GOT3 (cell line): Measurements from ENCODE around the gene CSRP1.

Source experiments
- DNase-seq: peaks from one replicate; lab custom pipeline; 2025; ENCODE audit warnings: mixed read lengths; lab: John Stamatoyannopoulos, UW

CSRP1 gene

GRCh38 chr1:201513498-201514243 is 6.7 kb upstream of the CSRP1 start:
- DNase-seq, result no peak

- DNase-seq, result no peak
Measured at GRCh38 chr1:201511941-201512539, 5.1 kb upstream of the CSRP1 start.

DNA sequence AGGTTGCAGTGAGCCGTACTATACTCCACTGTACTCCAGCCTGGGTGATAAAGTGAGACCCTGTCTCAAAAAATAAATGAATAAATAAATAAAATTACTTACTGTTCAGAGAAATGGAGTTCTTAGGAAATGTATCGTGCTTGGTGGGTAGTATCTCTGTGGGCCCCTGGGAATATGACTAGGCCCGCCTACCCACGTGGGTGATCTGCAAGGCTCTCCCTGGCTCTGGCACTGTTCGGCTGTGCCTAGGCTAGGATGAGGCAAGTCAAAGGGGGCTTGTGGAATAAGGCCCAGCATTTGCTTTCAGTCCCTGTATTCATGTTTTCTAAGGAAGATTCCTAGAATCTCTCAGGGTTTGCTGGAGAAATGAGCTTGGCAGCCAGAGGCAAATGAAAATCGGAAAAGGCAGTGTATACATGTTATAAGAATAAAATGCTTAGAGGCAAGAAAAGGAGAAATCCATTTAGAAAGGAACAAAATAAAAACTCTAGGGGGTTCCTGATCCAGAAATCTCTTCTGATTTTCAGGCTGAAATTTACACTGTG is 4.5 kb upstream of the CSRP1 start:
- no peak for DNase-seq

GRCh38 chr1:201510734-201511133 is 3.8 kb upstream of the CSRP1 start:
- no peak for DNase-seq

DNA sequence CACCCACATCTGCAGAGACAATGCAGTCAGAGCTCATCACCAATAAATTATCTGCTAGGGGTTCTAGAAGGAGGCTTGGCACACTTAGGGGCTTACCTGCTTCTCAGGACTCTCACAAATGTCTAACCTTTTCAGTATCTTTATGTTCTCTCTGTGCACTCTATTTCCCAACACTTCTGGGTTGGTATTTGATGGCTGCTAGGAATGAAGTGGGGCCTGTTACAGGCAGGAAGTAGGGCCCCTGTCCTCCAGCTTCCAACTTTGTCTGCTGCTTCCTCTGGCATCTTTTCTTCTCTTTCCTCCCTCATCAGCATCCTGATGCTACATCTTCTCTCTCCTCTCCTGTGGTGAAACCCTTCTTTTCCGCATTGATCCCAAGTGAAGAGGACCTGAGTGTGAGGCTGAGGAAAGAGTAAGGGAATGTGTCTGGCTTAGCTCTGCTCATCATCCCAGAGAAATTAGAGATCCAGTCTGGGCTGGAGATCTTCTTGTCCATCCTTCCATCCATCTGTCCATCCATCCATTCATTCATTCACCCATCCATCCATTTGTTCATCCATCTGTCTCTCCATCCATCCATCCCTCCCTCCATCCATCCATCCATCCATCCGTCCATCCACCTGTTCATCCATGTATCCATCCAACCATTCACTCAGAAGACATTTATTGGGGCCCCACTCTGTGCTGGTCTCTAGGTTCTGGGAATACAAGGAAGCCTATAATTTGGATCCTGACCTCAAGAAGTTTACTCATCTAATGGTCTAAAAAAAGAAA is 2.9 kb upstream of the CSRP1 start:
- no peak for DNase-seq

- no peak for DNase-seq
Measured at GRCh38 chr1:201508809-201509208, 1.9 kb upstream of the CSRP1 start.

- no peak for DNase-seq
Measured at GRCh38 chr1:201507360-201507675, 395 bp upstream of the CSRP1 start.

GRCh38 chr1:201506092-201506491 is 831 bp downstream of the CSRP1 start:
- no peak for DNase-seq

DNA sequence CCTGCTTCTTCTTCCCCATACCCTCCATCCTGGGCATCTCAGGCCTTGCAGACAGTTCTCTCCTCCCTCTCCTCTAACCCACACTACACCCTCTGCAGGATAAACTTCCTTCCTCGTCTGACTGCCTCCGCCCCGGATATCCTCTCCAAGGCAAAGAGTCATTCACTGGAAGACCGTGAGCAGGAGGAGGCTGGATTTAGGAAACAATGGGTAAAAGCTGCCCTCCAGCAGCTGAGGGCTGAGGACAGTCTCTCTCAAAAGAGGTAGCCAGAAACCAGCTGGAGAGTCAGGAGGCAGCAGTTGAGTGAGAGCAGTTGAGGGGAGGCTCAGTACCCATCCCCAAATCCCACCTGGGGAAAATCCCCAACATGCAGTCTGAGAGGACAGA is 1.4 kb downstream of the CSRP1 start:
- no peak for DNase-seq

DNA sequence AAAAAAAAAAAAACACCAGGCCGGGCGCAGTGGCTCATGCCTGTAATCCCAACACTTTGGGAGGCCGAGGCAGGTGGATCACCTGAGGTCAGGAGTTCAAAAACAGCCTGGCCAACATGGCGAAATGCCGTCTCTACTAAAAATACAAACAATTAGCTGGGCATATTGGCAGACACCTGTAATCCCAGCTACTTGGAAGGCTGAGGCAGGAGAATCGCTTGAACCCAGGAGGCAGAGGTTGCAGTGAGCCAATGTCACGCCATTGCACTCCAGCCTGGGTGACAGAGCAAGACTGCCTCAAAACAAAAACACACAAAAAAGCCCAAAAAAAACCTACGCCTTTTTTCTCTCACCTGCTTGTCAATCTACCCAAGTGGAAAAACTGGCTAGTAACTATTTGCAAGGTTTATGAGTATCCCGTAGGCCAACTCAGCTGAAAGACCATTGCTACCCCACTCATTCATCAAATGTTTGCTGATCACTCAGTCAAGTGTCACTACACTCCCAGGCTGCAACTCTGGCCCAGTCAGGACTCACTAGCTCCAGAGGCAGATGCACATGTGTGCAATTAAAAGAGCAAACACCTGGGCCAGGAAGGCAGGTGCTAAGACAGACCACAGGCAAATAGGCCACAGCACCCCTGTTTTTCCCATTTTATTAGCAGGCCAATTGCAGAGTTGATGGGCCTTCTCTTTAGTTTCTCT is 2.0 kb downstream of the CSRP1 start:
- DNase-seq, result no peak

DNA sequence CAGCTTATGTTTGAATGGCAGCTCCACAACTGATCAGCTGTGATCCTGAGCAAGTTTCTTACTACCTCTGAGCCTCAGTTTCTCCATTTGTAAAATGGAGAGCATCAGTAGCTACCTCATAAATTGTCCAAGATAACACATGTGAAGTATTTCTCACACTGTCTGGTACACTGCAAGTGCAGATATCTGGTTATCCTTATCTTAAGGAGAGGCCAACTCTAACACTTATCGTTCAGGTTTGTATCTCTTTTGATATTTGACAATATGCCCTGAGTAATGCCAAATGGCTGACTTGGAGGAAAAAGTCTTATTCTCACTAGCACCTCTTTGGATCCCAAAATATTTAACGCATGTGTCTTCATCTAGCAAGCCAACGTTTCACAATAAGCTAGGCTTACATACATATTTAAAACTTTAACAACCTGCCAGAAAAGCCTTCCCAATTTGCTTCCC is 2.7 kb downstream of the CSRP1 start:
- DNase-seq, result no peak

DNA sequence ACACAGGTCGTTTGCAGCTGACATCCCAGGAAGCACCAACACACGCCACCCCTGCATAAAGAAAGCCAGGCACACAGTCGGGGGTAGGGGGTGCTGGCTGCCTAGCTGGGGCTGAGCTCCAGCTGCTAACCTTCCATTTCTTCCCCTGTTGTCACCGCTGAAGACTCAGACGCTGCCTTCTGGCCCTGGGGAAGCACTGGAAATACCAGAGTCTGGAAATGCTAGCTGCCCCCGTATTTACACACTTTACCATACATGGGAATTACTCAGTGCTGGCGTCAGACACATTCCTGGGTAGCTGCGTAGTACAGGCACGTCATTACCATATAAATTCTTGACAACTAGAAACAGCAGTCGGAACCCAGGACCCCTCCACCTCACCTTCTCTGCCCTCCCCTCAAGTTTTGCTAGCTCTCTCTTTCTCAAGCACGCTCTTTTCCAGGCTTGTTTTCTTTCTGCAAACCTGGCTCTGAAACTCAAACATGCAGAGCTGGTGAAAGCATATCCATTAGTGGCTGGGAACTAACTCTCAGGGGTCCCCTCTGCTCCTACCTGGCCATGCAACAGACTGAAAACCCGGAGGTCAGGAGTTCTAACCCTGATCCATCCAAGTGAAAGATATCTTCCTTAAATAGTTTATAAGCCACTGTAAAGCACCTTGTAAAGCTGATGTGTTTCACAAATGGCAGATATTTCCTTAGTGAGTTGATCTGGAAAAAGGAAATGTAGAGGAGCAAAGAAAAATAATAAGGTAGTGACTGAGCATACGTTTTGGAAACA is 3.3 kb downstream of the CSRP1 start:
- peak; percentile 81 for DNase-seq

- no peak for DNase-seq
Measured at GRCh38 chr1:201502511-201502857, 4.4 kb downstream of the CSRP1 start.

GRCh38 chr1:201501812-201502510 is 5.0 kb downstream of the CSRP1 start:
- DNase-seq, result no peak

DNA sequence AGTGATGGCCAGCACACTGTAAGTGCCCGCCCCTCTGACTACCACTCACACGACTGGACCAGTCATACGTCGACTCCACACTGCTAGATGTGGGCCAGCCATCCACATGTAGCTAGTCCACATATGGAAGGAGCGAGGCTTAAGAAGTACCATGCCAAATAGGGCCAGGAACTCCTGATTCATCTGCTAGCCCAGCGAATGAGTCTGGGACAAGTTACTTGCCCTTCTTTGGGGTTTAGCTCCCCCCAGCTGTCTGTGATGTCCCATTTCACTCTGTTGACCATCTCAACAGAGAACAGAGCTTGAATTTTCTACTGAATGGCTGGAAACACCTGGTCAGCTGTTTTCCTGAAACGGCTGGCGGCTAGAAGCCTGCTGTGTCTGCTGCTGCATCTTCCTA is 5.8 kb downstream of the CSRP1 start:
- DNase-seq, result no peak

DNA sequence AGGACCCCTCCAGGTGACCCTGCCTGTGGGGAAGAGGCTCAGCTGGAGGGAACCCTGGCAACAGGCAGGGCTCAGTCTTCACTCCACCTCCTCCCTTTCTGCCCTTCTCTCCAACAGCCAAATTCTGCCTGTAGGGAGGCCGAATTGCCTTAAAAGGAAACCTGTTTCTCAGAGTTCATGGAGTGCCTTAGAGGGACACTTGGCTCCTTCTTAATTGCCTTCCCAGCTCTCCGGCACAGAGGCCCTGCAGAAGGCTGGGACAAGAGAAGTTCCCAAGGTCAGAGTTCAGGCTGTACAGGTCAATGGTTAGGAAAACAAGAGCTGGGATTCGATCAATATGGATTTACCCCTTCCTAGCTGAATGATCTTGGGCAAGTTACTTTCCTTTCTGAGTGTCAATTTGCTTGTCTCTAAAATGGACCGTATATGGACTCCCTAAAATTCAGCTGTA is 6.2 kb downstream of the CSRP1 start:
- no peak for DNase-seq

DNA sequence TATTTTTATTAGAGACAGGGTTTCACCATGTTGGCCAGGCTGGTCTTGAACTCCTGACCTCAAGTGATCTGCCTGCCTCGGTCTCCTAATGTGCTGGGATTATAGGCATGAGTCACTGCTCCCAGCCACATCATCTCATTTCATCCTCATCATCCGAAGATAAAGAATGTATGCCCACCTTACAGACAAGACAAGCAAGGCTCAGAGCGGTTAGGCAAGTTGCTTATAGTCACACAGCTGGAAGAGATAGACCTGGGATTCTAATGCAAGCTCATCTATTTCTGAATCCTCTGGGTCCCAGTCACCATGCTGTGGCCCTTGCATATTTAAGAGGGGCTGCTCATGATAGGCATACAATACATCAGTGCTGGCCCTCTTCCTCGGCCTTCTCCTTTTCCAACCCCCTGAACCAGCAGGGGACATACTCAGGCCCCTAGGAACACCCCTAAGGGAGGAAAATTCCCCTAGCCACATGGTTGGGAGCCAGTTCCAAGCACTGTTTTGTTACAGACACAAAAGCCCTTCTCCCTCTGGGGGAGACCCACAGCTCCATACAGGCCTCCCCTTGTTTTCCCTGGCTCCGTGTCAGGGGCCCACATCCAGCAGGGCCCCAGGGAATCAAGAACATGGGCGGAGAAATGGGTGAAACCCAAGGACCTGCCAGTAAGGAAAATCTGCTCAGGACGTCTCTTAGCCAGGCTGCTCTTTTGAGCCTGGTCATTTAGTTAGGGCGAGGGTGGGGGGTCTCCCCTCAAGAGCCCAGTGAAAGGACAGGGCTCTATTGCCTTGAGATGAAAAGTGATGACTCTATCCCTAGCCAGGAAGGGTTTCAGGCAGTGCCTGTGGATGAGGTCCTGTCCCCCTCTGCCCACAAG is 6.9 kb downstream of the CSRP1 start:
- no peak for DNase-seq

DNA sequence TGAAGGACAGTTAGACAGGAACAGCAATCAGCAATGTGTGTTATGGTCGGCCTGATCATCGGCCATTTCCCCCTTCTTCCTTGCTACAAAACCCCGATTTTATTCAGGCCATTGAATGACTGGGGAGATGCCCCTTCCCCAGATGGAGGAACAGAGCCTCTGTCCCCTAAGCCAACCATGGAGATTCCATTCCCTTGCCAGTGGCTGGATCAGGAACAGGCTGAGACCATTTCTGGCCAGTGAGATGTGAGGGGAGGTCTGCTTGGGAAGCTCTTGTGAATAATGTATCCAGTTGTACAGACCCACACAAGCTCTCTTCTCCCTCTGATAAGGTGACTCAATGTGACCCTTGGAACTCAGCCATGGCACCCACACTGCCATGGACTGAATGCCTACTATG is 7.7 kb downstream of the CSRP1 start:
- no peak for DNase-seq

DNA sequence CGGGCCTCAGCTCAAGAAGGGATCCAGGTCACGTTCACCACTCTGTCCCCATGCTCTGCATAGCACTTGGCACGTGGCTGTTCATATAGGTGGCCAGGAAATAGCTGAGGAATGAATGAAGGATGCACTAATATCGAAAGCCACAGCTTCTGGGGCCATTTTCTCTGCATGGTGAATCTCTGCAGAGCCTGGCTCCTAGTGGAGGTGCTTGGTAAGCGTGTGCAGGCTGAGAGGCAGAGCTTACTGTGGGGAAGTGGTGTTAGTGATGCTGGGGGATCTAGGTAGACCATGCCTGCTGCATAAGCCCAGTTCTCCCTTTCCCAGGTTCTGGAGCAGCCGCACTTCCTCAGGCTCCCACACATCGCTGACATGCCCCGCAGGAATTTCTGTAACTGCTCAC is 8.3 kb downstream of the CSRP1 start:
- no peak for DNase-seq

DNA sequence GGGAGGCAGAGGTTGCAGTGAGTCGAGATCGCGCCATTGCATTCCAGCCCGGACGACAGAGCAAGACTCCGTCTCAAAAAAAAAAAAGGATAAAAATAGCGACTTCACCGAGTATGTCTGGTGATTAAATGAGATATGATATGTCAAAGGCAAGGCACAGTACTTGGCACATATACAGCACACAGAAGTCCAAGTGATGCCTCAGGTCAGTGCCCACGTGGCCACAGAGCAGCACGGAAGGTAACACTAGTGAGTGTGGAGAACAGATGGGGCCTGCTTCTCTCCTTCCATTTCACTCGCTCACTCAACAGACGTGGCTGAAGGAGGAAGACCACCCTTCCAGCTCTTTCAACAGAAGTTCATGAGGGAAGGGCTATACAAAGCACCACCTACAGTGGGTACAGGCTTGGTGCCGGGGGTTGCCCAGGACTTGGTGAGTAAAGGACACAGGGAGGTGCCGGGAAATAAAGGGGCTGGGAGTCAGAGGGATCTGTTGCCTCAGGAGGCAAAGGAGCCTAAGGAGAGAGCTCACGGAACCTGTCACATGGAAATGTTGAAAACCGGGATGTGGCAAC is 8.9 kb downstream of the CSRP1 start:
- DNase-seq, result no peak
